Choroid plexus epithelial cell (primary cell): ENCODE measurements around the gene ST6GALNAC3.
"Not testable (repeated sequence)": the region's sequence is repeated elsewhere in the genome, so short reads cannot be mapped to it uniquely, and the experiment has no call there.

ENCODE experiments used
- DNase-seq: peaks from one replicate; pipeline ENCODE4 v3.0.0-alpha.2; 2010; ENCODE audit warnings: low read depth
- H3K4me3 ChIP-seq: 2 replicates; pipeline ENCODE4 v1.5.1; 2011; ENCODE audit warnings: low read depth, mild to moderate bottlenecking, control low read depth, low read length, moderate library complexity
- CTCF ChIP-seq: conservative IDR thresholded peaks from 2 replicates; pipeline ENCODE4 v1.5.1; 2011; ENCODE audit warnings: low read depth, mild to moderate bottlenecking, control low read depth, inconsistent platforms, low read length, moderate library complexity

ST6GALNAC3 gene

GRCh38 chr1:76037324-76037723 lies 37.2 kb upstream of the ST6GALNAC3 start:
- no peak for TF ChIP-seq CTCF
- H3K4me3 ChIP-seq: no peak overlapping the region
- DNase-seq: no peak

DNA sequence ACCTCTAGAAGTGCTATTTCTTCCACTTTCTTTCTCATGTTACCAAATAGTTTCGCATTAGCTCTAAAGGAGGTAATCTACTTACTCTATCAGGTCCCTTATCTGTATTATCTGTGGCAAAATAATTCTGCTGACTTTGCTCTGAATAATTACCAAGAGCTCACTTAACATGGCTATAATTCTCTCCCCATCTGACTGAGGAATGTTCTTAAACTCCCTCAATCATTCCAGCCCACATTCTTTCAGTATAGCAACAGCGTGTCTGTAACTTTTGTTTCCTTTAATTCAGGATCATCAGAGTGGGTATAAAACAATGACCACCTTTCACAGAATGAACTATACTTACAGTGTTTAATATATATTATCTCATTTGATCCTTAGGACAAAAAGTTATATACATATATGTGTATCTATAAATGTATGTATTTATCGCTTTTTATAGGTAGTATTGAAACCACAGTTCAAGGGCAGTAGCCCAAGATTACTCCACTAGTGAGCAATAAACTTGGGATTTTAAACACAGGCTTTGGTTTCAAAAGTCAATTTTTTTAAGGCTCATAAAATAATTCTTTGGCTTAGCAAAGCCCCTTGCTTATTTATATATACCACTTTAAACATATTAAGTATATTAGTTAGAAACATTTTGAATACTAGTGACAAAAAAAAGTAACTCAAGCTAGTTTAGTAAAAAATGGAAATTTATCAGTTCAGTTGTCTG lies 36.1 kb upstream of the ST6GALNAC3 start:
- no peak overlapping the region for H3K4me3 ChIP-seq
- DNase-seq: peak; percentile 70
- no peak for TF ChIP-seq CTCF

GRCh38 chr1:76046149-76046548 lies 28.4 kb upstream of the ST6GALNAC3 start:
- DNase-seq: no peak
- TF ChIP-seq CTCF: no peak
- H3K4me3 ChIP-seq: no peak overlapping the region

- DNase-seq: no peak
- H3K4me3 ChIP-seq: no peak overlapping the region
- no peak for TF ChIP-seq CTCF
These were observed 26.3 kb upstream of the ST6GALNAC3 start for GRCh38 chr1:76048219-76048618.

- no peak for DNase-seq
- TF ChIP-seq CTCF: no peak
- H3K4me3 ChIP-seq: no peak overlapping the region
These were observed 25.6 kb upstream of the ST6GALNAC3 start for GRCh38 chr1:76048926-76049325.

- H3K4me3 ChIP-seq: no peak overlapping the region
- TF ChIP-seq CTCF: no peak
- no peak for DNase-seq
These were observed 25.0 kb upstream of the ST6GALNAC3 start for GRCh38 chr1:76049498-76049897.

DNA sequence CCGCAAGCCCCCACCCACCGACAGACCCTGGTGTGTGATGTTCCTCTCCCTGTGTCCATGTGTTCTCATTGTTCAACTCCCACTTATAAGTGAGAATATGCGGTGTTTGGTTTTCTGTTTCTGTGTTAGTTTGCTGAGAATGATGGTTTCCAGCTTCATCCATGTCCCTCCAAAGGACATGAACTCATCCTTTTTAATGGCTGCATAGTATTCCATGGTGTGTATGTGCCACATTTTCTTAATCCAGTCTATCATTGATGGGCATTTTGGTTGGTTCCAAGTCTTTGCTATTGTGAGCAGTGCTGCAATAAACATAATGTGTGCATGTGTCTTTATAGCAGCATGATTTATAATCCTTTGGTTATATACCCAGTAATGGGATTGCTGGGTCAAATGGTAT lies 24.5 kb upstream of the ST6GALNAC3 start:
- H3K4me3 ChIP-seq: not testable (repeated sequence)

More for the DNA sequence above, 24.5 kb upstream of the ST6GALNAC3 start:
- not testable (repeated sequence) for DNase-seq
